B cell (primary cell): ENCODE results near the gene LIN37. TPM values are rescaled to one million over a fixed set of nuclear protein-coding genes. Genes with fewer than 3 reads are reported as not detected.

Source experiments
- ATAC-seq: fragments of 200-7000 bp; cut with Tn5 transposase; one replicate; pipeline ENCODE4 v1.10.0; 2021; ENCODE audit warnings: low read depth, mild to moderate bottlenecking, moderate number of reproducible peaks, moderate library complexity
- CTCF ChIA-PET: fragments of 350-600 bp; sonication (Branson Sonifier 250); formaldehyde crosslinking; loops from one replicate; lab custom pipeline; 2021; ENCODE audit warnings: antibody characterized with exemption, inconsistent platforms; lab: Charles Lee
- POLR2A ChIA-PET: fragments of 350-600 bp; sonication (Branson Sonifier 250); formaldehyde crosslinking; loops from one replicate; lab custom pipeline; 2021; ENCODE audit warnings: antibody characterized with exemption; lab: Charles Lee
- DNase-seq: peaks from one replicate; pipeline ENCODE4 v3.0.0; 2013
- H2AFZ ChIP-seq: 2 replicates; pipeline ENCODE4 v1.6.1; 2012; ENCODE audit warnings: mild to moderate bottlenecking, low read depth, low read length; ENCODE audit not compliant: insufficient read depth, poor library complexity, severe bottlenecking
- H3K27ac ChIP-seq, 2 donors: 1 replicate in 1 of 2; 2 replicates in 1 of 2; pipeline ENCODE4 v1.5.1; 2012 to 2013; ENCODE audit warnings: low read length in 2 of 2, mild to moderate bottlenecking in 2 of 2, moderate library complexity in 1 of 2
- H3K27me3 ChIP-seq, 4 experiments: fragments of 200-600 bp in 1 of 4; sonication (generic) in 1 of 4; replicated peaks in 1 of 4; 1 replicate in 2 of 4; 2 replicates in 2 of 4; pipeline versions ENCODE4 v1.6.1 to v1.7.0; 2013 to 2016; ENCODE audit warnings: low read length in 3 of 4, mild to moderate bottlenecking in 2 of 4, mixed read lengths in 1 of 4, moderate library complexity in 1 of 4; ENCODE audit not compliant: insufficient read depth in 4 of 4, control insufficient read depth in 3 of 4; ENCODE audit errors: control extremely low read depth in 1 of 4
- H3K36me3 ChIP-seq, 2 experiments: replicated peaks in 1 of 2; 1 replicate in 1 of 2; 2 replicates in 1 of 2; pipeline versions ENCODE4 v1.6.1 to v1.7.1; 2013; ENCODE audit warnings: low read length in 1 of 2; ENCODE audit not compliant: insufficient read depth in 2 of 2, control insufficient read depth in 1 of 2; ENCODE audit errors: control extremely low read depth in 1 of 2, extremely low read depth in 1 of 2
- H3K4me1 ChIP-seq, 2 donors: fragments of 200-600 bp in 1 of 2; sonication (generic) in 1 of 2; 1 replicate in 1 of 2; 2 replicates in 1 of 2; pipeline versions ENCODE4 v1.5.1 to v1.6.1; 2013 to 2017; ENCODE audit warnings: low read length in 2 of 2; ENCODE audit not compliant: control insufficient read depth in 2 of 2, insufficient read depth in 2 of 2
- H3K4me2 ChIP-seq: replicated peaks from 2 replicates; pipeline ENCODE3; 2012; ENCODE audit warnings: mild to moderate bottlenecking, low read depth, low read length; ENCODE audit not compliant: poor library complexity, severe bottlenecking
- H3K4me3 ChIP-seq, 5 experiments: fragments of 200-600 bp in 1 of 5; sonication (generic) in 1 of 5; 1 replicate in 3 of 5; 2 replicates in 2 of 5; pipeline versions ENCODE4 v1.5.1 to v1.7.0; 2011 to 2016; ENCODE audit warnings: low read length in 4 of 5, mild to moderate bottlenecking in 4 of 5, low read depth in 2 of 5, control low read depth in 1 of 5, moderate library complexity in 1 of 5; ENCODE audit not compliant: insufficient read depth in 1 of 5; ENCODE audit errors: control extremely low read depth in 1 of 5, extremely low read depth in 1 of 5
- H3K79me2 ChIP-seq: fragments of 200-600 bp; sonication (generic); one replicate; pipeline ENCODE4 v1.6.0; 2016; ENCODE audit warnings: low read length; ENCODE audit not compliant: control insufficient read depth, insufficient read depth
- H3K9ac ChIP-seq: fragments of 200-600 bp; sonication (generic); 2 replicates; pipeline ENCODE4 v1.6.1; 2017; ENCODE audit warnings: mild to moderate bottlenecking, low read length, moderate library complexity
- H3K9me3 ChIP-seq, 3 donors: one replicate each; pipeline versions ENCODE4 v1.6.1 to v1.7.1; 2013; ENCODE audit warnings: low read length in 2 of 3; ENCODE audit not compliant: control insufficient read depth in 2 of 3, insufficient read depth in 1 of 3; ENCODE audit errors: control extremely low read depth in 1 of 3
- H4K20me1 ChIP-seq: 2 replicates; pipeline ENCODE4 v1.6.0; 2012; ENCODE audit warnings: mild to moderate bottlenecking, low read length; ENCODE audit not compliant: insufficient read depth, control insufficient read depth, poor library complexity, severe bottlenecking
- H3K27ac Mint-ChIP-seq: one replicate; pipeline ENCODE4 v1.8.0; 2021; ENCODE audit warnings: mixed read lengths
- H3K27me3 Mint-ChIP-seq: one replicate; pipeline ENCODE4 v1.8.0; 2021; ENCODE audit warnings: mixed read lengths
- H3K4me1 Mint-ChIP-seq: one replicate; pipeline ENCODE4 v1.8.0; 2021; ENCODE audit warnings: mixed read lengths
- H3K4me3 Mint-ChIP-seq: one replicate; pipeline ENCODE4 v1.8.0; 2021; ENCODE audit warnings: mixed read lengths
- H3K9me3 Mint-ChIP-seq: one replicate; pipeline ENCODE4 v1.8.0; 2022; ENCODE audit warnings: mixed read lengths; ENCODE audit not compliant: insufficient read depth
- EZH2 ChIP-seq: IDR thresholded peaks from 2 replicates; pipeline ENCODE4 v1.6.1; 2012; ENCODE audit warnings: borderline replicate concordance, low read depth, mild to moderate bottlenecking, moderate library complexity, low read length; ENCODE audit not compliant: insufficient read depth, poor library complexity, severe bottlenecking
- WGBS: methylation state at CpG from one replicate; pipeline ENCODE4 v1.1.5; 2013; ENCODE audit warnings: missing lambda C conversion rate; ENCODE audit not compliant: insufficient coverage; 5-methylcytosine and 5-hydroxymethylcytosine counted together
- intact Hi-C: fragments of 100-400 bp; cut with micrococcal nuclease; formaldehyde crosslinking; loops from one replicate; pipeline ENCODE4 v1.10.0; 2022
- polyA plus RNA-seq: library from polyadenylated mRNA; depleted of rRNA; stranded (reverse); fragments of >200 nt; gene quantifications from 2 replicates; pipeline ENCODE4 v1.2.3, GENCODE V29; 2012
- total RNA-seq, 2 donors: library from RNA; stranded (reverse); fragments of 120-200 nt in 1 of 2; gene quantifications; 1 replicate in 1 of 2; 2 replicates in 1 of 2; pipeline versions ENCODE4 v1.2.3 to v1.2.4, GENCODE V29; 2013 to 2022
- TF ChIP-seq, protein P1 (sequence below): fragments of 200-600 bp; IDR thresholded peaks from one replicate; pipeline ENCODE4 v1.8.0; 2022; ENCODE audit warnings: antibody characterized with exemption, mild to moderate bottlenecking

Gene LIN37
- total and polyA plus RNA-seq, 2 donors (not counting 1 experiment from before 2014, with no cell fraction given): 22.3 to 64.1 TPM

DNA sequence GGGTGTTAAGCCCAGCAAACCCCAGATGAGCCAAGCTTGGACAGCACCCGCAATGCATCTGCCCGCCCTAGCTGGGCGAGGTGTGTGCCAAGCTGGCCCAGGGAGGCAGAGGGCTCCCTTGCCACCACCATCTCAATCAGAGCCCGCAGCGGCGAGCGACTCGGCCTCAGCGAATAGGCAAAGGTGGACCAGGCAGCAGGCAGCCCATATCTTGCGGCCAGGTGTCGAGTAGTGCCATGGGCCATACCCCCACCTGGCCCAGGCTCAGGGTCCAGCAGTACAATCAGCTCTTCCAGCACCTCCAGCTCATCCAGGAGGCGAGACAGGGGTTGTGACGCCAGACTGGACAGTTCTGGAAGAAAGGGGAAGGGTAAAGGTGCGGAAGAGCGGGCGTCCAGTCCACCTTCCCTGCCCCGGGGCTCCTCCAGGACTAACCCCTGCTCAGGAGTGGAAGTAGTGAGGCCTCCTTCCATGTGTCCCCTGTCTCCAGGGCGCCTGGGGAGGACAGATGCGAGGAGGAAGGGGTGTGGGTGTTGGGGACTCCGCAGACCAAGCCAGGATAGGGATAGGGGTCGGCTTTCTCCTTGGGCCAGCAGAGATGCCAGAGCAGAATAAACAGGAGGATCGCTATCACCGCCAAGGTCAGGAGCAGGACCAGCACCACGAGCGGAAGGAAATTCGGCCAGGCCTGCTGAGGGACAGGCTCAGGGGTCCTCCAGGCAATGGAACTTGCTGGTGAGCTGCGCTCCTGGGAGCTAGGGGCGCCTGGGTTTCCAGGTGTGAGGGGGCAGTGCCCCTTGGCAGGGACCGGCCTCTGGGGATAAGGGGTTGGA is 8.9 kb upstream of the LIN37 start:
- Histone ChIP-seq H3K4me3 (peak overlapping the region in 4 of 5 experiments; percentile 81 to 93 (median 84)), H3K36me3 (peaks cover 0 to 43% of the 10 kb centered on the region in 2 experiments), H3K27me3 (no peaks in the 10 kb centered on the region), H3K9me3 (no peaks in the 10 kb centered on the region), H3K4me2 (peak overlapping the region; percentile 100), H4K20me1 (peaks cover 34% of the 10 kb centered on the region), H3K27ac (no peak overlapping the region), H3K9ac (peak overlapping the region; percentile 91), H3K79me2 (peaks cover 49% of the 10 kb centered on the region), H3K4me1 (peaks cover 34 to 62% of the 10 kb centered on the region in 2 donors), H2AFZ (no peak overlapping the region)
- Mint-ChIP-seq H3K27ac (peak overlapping the region; percentile 50), H3K4me3 (peak overlapping the region; percentile 61), H3K9me3 (no peaks in the 10 kb centered on the region), H3K27me3 (no peaks in the 10 kb centered on the region), H3K4me1 (peaks cover 52% of the 10 kb centered on the region)
- ChIA-PET CTCF (interaction anchor here (1.1 to 1.6 kb wide), 4 partner anchors 9 to 37 kb away, joined by 3 to 7 read pairs (median 4); partner anchors contain the start of gene LIN37), POLR2A (interaction anchor here (0.7 to 1.5 kb wide), 4 partner anchors 9 to 23 kb away, joined by 3 to 10 read pairs (median 3); partner anchors contain the start of gene LIN37)
- TF ChIP-seq, protein P1, sequence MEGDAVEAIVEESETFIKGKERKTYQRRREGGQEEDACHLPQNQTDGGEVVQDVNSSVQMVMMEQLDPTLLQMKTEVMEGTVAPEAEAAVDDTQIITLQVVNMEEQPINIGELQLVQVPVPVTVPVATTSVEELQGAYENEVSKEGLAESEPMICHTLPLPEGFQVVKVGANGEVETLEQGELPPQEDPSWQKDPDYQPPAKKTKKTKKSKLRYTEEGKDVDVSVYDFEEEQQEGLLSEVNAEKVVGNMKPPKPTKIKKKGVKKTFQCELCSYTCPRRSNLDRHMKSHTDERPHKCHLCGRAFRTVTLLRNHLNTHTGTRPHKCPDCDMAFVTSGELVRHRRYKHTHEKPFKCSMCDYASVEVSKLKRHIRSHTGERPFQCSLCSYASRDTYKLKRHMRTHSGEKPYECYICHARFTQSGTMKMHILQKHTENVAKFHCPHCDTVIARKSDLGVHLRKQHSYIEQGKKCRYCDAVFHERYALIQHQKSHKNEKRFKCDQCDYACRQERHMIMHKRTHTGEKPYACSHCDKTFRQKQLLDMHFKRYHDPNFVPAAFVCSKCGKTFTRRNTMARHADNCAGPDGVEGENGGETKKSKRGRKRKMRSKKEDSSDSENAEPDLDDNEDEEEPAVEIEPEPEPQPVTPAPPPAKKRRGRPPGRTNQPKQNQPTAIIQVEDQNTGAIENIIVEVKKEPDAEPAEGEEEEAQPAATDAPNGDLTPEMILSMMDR: no peak
- no peak for TF ChIP-seq EZH2
- no peak for DNase-seq
- intact Hi-C loops: loop anchor here (1.0 to 10.0 kb wide), 8 partner anchors 19 to 475 kb away; partner anchors contain the start of genes ARHGAP33, PROSER3, ZNF146 and ZNF565
- 92% methylated on average over 24 of the region's 29 CpGs for WGBS
- no peak for ATAC-seq
